MCF 10A (cell line): ENCODE results near the gene ARHGAP31. TPM values are rescaled to one million over a fixed set of nuclear protein-coding genes. Genes with fewer than 3 reads are reported as not detected.

Experiments
- BruUV-seq: library from RNA; stranded (reverse); fragments of 400-500 nt; replicated peaks from 2 replicates; lab custom pipeline; 2021; lab: Mats Ljungman, UMichigan
- CTCF ChIA-PET: fragments of 300-600 bp; sonication (Branson Sonifier 250); formaldehyde crosslinking; extraction: SDS; loops from one replicate; lab custom pipeline; 2021; ENCODE audit warnings: antibody characterized with exemption, inconsistent platforms; lab: Yijun Ruan, JAX
- POLR2A ChIA-PET: fragments of 300-600, 350-650 bp; sonication (Branson Sonifier 250); formaldehyde crosslinking; extraction: SDS; loops from one replicate; lab custom pipeline; 2020; ENCODE audit warnings: antibody characterized with exemption, inconsistent platforms; lab: Yijun Ruan, JAX
- DNase-seq: peaks from one replicate; pipeline ENCODE4 v3.0.0-alpha.2; 2018; ENCODE audit not compliant: unreplicated experiment
- H3K27ac Mint-ChIP-seq: one replicate; pipeline ENCODE4 v1.8.0; 2022; ENCODE audit warnings: mild to moderate bottlenecking, low read depth, mixed read lengths; ENCODE audit not compliant: unreplicated experiment
- H3K27me3 Mint-ChIP-seq: one replicate; pipeline ENCODE4 v1.8.0; 2022; ENCODE audit warnings: mixed read lengths; ENCODE audit not compliant: insufficient read depth, unreplicated experiment
- H3K36me3 Mint-ChIP-seq: one replicate; pipeline ENCODE4 v1.8.0; 2022; ENCODE audit warnings: mild to moderate bottlenecking, moderate library complexity, mixed read lengths; ENCODE audit not compliant: insufficient read depth, unreplicated experiment
- H3K4me1 Mint-ChIP-seq: one replicate; pipeline ENCODE4 v1.8.0; 2022; ENCODE audit warnings: mixed read lengths; ENCODE audit not compliant: insufficient read depth, unreplicated experiment
- H3K4me3 Mint-ChIP-seq: one replicate; pipeline ENCODE4 v1.8.0; 2022; ENCODE audit warnings: mild to moderate bottlenecking, moderate library complexity, mixed read lengths; ENCODE audit not compliant: unreplicated experiment
- H3K9me3 Mint-ChIP-seq: one replicate; pipeline ENCODE4 v1.8.0; 2022; ENCODE audit warnings: mixed read lengths; ENCODE audit not compliant: unreplicated experiment
- CTCF ChIP-seq: fragments of 200-600 bp; IDR thresholded peaks from one replicate; pipeline ENCODE4 v1.8.0; 2022; ENCODE audit warnings: antibody characterized with exemption, mild to moderate bottlenecking; ENCODE audit not compliant: unreplicated experiment
- intact Hi-C: fragments of 100-400 bp; cut with micrococcal nuclease; formaldehyde crosslinking; loops from 2 replicates; pipeline ENCODE4 v1.14.1; 2022
- total RNA-seq: library from RNA; stranded (reverse); gene quantifications from 2 replicates; pipeline ENCODE4 v1.2.3, GENCODE V29; 2022

The ARHGAP31 gene
- total RNA-seq, 1 experiment from 2014 or later, result 4.4 TPM

- no peak overlapping the region for H3K4me3 Mint-ChIP-seq
- H3K4me1 Mint-ChIP-seq, result no peaks in the 10 kb centered on the region
- H3K36me3 Mint-ChIP-seq, result no peaks in the 10 kb centered on the region
- no peaks in the 10 kb centered on the region for H3K9me3 Mint-ChIP-seq
- BruUV-seq, result no TSS peak
- POLR2A ChIA-PET, result no interaction called here
- TF ChIP-seq CTCF, result no peak
- intact Hi-C loops, result no loop called here
- CTCF ChIA-PET, result interaction anchor here (0.9 kb wide), 1 partner anchor 27 kb away, joined by 3 read pairs; no protein-coding TSS in a partner anchor
- no peak overlapping the region for H3K27ac Mint-ChIP-seq
- DNase-seq, result no peak
- H3K27me3 Mint-ChIP-seq, result no peaks in the 10 kb centered on the region
These were observed 36.0 kb downstream of the ARHGAP31 start for GRCh38 chr3:119330181-119330580.

GRCh38 chr3:119330858-119331257 is 36.7 kb downstream of the ARHGAP31 start:
- no peaks in the 10 kb centered on the region for H3K4me1 Mint-ChIP-seq
- no peak overlapping the region for H3K4me3 Mint-ChIP-seq
- CTCF ChIA-PET, result no interaction called here
- TF ChIP-seq CTCF, result no peak
- intact Hi-C loops, result no loop called here
- POLR2A ChIA-PET, result no interaction called here
- no peak overlapping the region for H3K27ac Mint-ChIP-seq
- no peak for DNase-seq
- BruUV-seq, result no TSS peak
- no peaks in the 10 kb centered on the region for H3K9me3 Mint-ChIP-seq
- H3K36me3 Mint-ChIP-seq, result no peaks in the 10 kb centered on the region
- no peaks in the 10 kb centered on the region for H3K27me3 Mint-ChIP-seq

- Mint-ChIP-seq H3K4me3 (no peak overlapping the region), H3K9me3 (no peaks in the 10 kb centered on the region), H3K36me3 (no peaks in the 10 kb centered on the region), H3K27ac (no peak overlapping the region), H3K4me1 (no peaks in the 10 kb centered on the region), H3K27me3 (no peaks in the 10 kb centered on the region)
- POLR2A ChIA-PET, result interaction anchor here (0.7 kb wide), 1 partner anchor 21 kb away, joined by 3 read pairs; no protein-coding TSS in a partner anchor
- CTCF ChIA-PET, result interaction anchor here (0.8 to 1.2 kb wide), 2 partner anchors 32 to 57 kb away, joined by 3 to 4 read pairs; no protein-coding TSS in a partner anchor
- BruUV-seq, result no TSS peak
- no peak for DNase-seq
- TF ChIP-seq CTCF, result no peak
- intact Hi-C loops, result no loop called here
These were observed 37.5 kb downstream of the ARHGAP31 start for GRCh38 chr3:119331661-119332060.

GRCh38 chr3:119333773-119334509 is 39.8 kb downstream of the ARHGAP31 start:
- Mint-ChIP-seq H3K9me3 (no peaks in the 10 kb centered on the region), H3K4me3 (no peak overlapping the region), H3K27me3 (no peaks in the 10 kb centered on the region), H3K36me3 (no peaks in the 10 kb centered on the region), H3K4me1 (no peaks in the 10 kb centered on the region), H3K27ac (no peak overlapping the region)
- no peak for TF ChIP-seq CTCF
- intact Hi-C loops, result no loop called here
- no TSS peak for BruUV-seq
- CTCF ChIA-PET, result interaction anchor here (0.6 kb wide), 1 partner anchor 93 kb away, joined by 4 read pairs; no protein-coding TSS in a partner anchor
- POLR2A ChIA-PET, result no interaction called here
- DNase-seq, result no peak
